HL-60 (cell line): ENCODE data around the gene HYPK.

Experiments used
- POLR2AphosphoS5 ChIP-seq: IDR thresholded peaks from 2 replicates; pipeline ENCODE4 v1.6.1; 2012; ENCODE audit warnings: low read depth
- TF ChIP-seq, protein P1 (sequence below): IDR thresholded peaks from one replicate; pipeline ENCODE4 v1.5.1; 2011; ENCODE audit warnings: low read length, control low read depth, inconsistent platforms; ENCODE audit not compliant: insufficient read depth
- TF ChIP-seq, protein P2 (sequence below): IDR thresholded peaks from 2 replicates; pipeline ENCODE4 v1.6.1; 2012; ENCODE audit warnings: low read depth; ENCODE audit not compliant: insufficient replicate concordance

DNA sequence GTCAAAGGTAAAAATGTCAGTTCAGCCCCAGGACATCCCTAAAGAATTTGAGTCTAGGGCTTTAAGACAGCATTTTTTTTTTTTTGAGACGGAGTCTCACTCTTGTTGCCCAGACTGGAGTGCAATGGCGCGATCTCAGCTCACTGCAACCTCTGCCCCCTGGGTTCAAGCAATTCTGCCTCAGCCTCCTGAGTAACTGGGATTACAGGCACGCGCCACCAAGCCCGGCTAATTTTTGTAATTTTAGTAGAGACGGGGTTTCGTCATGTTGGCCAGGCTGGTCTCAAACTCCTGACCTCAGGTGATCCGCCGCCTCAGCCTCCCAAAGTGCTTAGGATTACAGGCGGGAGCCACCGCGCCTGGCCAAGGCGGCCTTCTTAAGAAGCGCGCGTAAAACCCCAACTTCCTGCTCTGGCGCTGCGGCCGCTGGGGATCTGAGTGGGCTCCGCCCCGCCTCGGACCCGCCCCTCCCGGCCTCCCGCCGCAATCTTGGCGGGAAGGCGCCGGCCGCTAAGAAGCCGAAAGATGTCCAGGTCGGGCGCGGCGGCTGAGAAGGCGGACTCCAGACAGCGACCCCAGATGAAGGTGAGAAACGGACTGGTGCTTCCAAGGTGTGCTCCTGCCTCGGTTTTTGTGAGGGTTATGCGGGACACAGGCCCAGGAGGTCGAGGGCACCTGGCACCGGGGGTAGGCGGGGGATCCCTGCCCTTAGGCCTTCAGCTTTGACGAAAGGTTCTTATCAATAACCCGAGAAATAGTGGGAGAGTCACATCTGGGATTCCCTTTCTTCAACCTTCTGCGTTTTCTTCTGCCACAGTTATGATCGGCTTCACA lies 26.3 kb downstream of the HYPK start, which contains the start of gene WDR76:
- peak; percentile 70 for TF ChIP-seq POLR2AphosphoS5
- TF ChIP-seq, protein P1, sequence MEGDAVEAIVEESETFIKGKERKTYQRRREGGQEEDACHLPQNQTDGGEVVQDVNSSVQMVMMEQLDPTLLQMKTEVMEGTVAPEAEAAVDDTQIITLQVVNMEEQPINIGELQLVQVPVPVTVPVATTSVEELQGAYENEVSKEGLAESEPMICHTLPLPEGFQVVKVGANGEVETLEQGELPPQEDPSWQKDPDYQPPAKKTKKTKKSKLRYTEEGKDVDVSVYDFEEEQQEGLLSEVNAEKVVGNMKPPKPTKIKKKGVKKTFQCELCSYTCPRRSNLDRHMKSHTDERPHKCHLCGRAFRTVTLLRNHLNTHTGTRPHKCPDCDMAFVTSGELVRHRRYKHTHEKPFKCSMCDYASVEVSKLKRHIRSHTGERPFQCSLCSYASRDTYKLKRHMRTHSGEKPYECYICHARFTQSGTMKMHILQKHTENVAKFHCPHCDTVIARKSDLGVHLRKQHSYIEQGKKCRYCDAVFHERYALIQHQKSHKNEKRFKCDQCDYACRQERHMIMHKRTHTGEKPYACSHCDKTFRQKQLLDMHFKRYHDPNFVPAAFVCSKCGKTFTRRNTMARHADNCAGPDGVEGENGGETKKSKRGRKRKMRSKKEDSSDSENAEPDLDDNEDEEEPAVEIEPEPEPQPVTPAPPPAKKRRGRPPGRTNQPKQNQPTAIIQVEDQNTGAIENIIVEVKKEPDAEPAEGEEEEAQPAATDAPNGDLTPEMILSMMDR: no peak
- TF ChIP-seq, protein P2, sequence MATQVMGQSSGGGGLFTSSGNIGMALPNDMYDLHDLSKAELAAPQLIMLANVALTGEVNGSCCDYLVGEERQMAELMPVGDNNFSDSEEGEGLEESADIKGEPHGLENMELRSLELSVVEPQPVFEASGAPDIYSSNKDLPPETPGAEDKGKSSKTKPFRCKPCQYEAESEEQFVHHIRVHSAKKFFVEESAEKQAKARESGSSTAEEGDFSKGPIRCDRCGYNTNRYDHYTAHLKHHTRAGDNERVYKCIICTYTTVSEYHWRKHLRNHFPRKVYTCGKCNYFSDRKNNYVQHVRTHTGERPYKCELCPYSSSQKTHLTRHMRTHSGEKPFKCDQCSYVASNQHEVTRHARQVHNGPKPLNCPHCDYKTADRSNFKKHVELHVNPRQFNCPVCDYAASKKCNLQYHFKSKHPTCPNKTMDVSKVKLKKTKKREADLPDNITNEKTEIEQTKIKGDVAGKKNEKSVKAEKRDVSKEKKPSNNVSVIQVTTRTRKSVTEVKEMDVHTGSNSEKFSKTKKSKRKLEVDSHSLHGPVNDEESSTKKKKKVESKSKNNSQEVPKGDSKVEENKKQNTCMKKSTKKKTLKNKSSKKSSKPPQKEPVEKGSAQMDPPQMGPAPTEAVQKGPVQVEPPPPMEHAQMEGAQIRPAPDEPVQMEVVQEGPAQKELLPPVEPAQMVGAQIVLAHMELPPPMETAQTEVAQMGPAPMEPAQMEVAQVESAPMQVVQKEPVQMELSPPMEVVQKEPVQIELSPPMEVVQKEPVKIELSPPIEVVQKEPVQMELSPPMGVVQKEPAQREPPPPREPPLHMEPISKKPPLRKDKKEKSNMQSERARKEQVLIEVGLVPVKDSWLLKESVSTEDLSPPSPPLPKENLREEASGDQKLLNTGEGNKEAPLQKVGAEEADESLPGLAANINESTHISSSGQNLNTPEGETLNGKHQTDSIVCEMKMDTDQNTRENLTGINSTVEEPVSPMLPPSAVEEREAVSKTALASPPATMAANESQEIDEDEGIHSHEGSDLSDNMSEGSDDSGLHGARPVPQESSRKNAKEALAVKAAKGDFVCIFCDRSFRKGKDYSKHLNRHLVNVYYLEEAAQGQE: no peak
